HEK293T (cell line): ENCODE results near the gene IGFL1.
"Not testable (repeated sequence)": the region's sequence is repeated elsewhere in the genome, so short reads cannot be mapped to it uniquely, and the experiment has no call there.

Experiments used
- ARNT ChIP-seq: fragments of 450-650 bp; IDR thresholded peaks from 2 replicates; pipeline ENCODE4 v1.6.1; 2017; ENCODE audit warnings: mild to moderate bottlenecking
- BHLHE40 ChIP-seq: fragments of 450-650 bp; IDR thresholded peaks from 2 replicates; pipeline ENCODE4 v1.6.1; 2016; ENCODE audit warnings: mild to moderate bottlenecking, moderate library complexity, borderline replicate concordance
- CTBP1 ChIP-seq: fragments of 450-650 bp; IDR thresholded peaks from 2 replicates; pipeline ENCODE4 v1.6.1; 2016; ENCODE audit warnings: borderline replicate concordance
- ELF4 ChIP-seq: fragments of 450-650 bp; IDR thresholded peaks from 2 replicates; pipeline ENCODE4 v1.6.1; 2017; ENCODE audit warnings: antibody characterized with exemption
- FOXA1 ChIP-seq: fragments of 450-650 bp; IDR thresholded peaks from 2 replicates; pipeline ENCODE4 v1.6.1; 2016; ENCODE audit warnings: mild to moderate bottlenecking
- FOXM1 ChIP-seq: fragments of 450-650 bp; IDR thresholded peaks from 2 replicates; pipeline ENCODE4 v1.6.1; 2017; ENCODE audit warnings: mild to moderate bottlenecking, borderline replicate concordance
- LEF1 ChIP-seq: fragments of 450-650 bp; IDR thresholded peaks from 2 replicates; pipeline ENCODE4 v1.6.1; 2017; ENCODE audit warnings: mild to moderate bottlenecking, borderline replicate concordance
- NFRKB ChIP-seq: fragments of 450-650 bp; IDR thresholded peaks from 2 replicates; pipeline ENCODE4 v1.6.1; 2016; ENCODE audit warnings: mild to moderate bottlenecking, moderate library complexity
- SP1 ChIP-seq: fragments of 450-650 bp; IDR thresholded peaks from 2 replicates; pipeline ENCODE4 v1.6.1; 2017

- TF ChIP-seq SP1, CTBP1, FOXA1, ARNT, FOXM1, LEF1, NFRKB, ELF4, BHLHE40: not testable (repeated sequence)
These were observed 33.6 kb upstream of the IGFL1 start for GRCh38 chr19:46195919-46196318.
